Esophagus squamous epithelium (tissue), 5 donors: ENCODE measurements around the gene AGFG1. TPM values are rescaled to one million over a fixed set of nuclear protein-coding genes. Genes with fewer than 3 reads are reported as not detected.
A peak's percentile ranks its signal among the peaks of the same experiment; 100 is the strongest.

Source experiments
- DNase-seq: peaks from one replicate; lab custom pipeline; 2025; lab: John Stamatoyannopoulos, UW
- H3K27ac ChIP-seq, 4 donors: fragments of 200-600 bp; sonication (generic); one replicate each; pipeline ENCODE4 v1.5.1; 2016 to 2019; ENCODE audit warnings: mild to moderate bottlenecking in 1 of 4
- H3K27me3 ChIP-seq, 4 donors: fragments of 200-600 bp; sonication (generic); 1 replicate in 3 of 4; 2 replicates in 1 of 4; pipeline versions ENCODE4 v1.5.1 to v1.6.0; 2017 to 2021; ENCODE audit warnings: antibody characterized with exemption in 1 of 4
- H3K36me3 ChIP-seq, 3 donors: fragments of 200-600 bp; sonication (generic); one replicate each; pipeline ENCODE4 v1.5.1; 2016 to 2019
- H3K4me1 ChIP-seq, 3 donors: fragments of 200-600 bp; sonication (generic); one replicate each; pipeline ENCODE4 v1.5.1; 2017 to 2019
- H3K4me3 ChIP-seq, 4 donors: fragments of 200-600 bp; sonication (generic); 1 replicate in 3 of 4; 2 replicates in 1 of 4; pipeline ENCODE4 v1.5.1; 2016 to 2019; ENCODE audit warnings: mild to moderate bottlenecking in 2 of 4, moderate library complexity in 1 of 4
- H3K9me3 ChIP-seq, 3 donors: fragments of 200-600 bp; sonication (generic); one replicate each; pipeline ENCODE4 v1.5.1; 2016 to 2019
- CTCF ChIP-seq, 6 experiments: fragments of 450-650 bp in 4 of 6; fragments of 200-600 bp in 2 of 6; sonication (generic) in 2 of 6; IDR thresholded peaks; one replicate each; pipeline ENCODE4 v1.5.1; 2016 to 2019; ENCODE audit warnings: antibody characterized with exemption in 6 of 6, mild to moderate bottlenecking in 4 of 6, moderate library complexity in 4 of 6
- POLR2A ChIP-seq, 4 donors: fragments of 450-650 bp; IDR thresholded peaks; one replicate each; pipeline ENCODE4 v1.6.1; 2017; ENCODE audit warnings: antibody characterized with exemption in 4 of 4, mild to moderate bottlenecking in 4 of 4, moderate library complexity in 3 of 4
- WGBS, 2 donors: methylation state at CpG; one replicate each; pipeline ENCODE4 v1.1.5; 2018; 5-methylcytosine and 5-hydroxymethylcytosine counted together
- intact Hi-C: fragments of 100-400 bp; cut with DNase I; formaldehyde crosslinking; loops from one replicate; pipeline ENCODE4 v1.15.0; 2022
- total RNA-seq, 4 donors: library from RNA; depleted of rRNA; stranded (reverse); fragments of >200 nt; gene quantifications; one replicate each; pipeline ENCODE4 v1.1.0, GENCODE V29; 2016
- donor health status: DM: yes; HTN: yes; CAD: no.

The AGFG1 gene, protein sequence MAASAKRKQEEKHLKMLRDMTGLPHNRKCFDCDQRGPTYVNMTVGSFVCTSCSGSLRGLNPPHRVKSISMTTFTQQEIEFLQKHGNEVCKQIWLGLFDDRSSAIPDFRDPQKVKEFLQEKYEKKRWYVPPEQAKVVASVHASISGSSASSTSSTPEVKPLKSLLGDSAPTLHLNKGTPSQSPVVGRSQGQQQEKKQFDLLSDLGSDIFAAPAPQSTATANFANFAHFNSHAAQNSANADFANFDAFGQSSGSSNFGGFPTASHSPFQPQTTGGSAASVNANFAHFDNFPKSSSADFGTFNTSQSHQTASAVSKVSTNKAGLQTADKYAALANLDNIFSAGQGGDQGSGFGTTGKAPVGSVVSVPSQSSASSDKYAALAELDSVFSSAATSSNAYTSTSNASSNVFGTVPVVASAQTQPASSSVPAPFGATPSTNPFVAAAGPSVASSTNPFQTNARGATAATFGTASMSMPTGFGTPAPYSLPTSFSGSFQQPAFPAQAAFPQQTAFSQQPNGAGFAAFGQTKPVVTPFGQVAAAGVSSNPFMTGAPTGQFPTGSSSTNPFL
- 10 to 100 TPM; 31.3 to 78.4 (median 66.6) TPM for total RNA-seq

DNA sequence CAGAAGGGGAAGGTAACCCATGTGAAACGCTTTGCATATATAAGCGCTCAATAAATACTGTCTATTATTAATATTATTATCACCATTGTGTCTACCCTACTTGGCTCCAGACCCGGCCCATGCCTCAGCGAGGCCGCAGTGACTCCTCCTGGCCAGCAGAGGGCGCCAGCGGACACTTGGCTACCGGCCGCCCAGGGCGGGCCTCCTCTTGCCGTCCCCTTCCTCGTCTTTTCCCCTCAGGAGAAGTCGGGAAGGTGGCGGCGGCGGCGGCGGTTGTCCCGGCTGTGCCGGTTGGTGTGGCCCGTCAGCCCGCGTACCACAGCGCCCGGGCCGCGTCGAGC, at the start of gene AGFG1:
AGFG1 (plus strand) TSS at position 233 of the 341 bp plus-strand sequence. CDS start 266 bp downstream, outside the sequence.
- H3K27ac ChIP-seq: peak within 1 kb of the TSS; percentile 92 to 98 (median 96)
- peaks cover 3 to 48% (median 21%) of the 10 kb centered on the region in 3 donors for H3K4me1 ChIP-seq
- DNase-seq: peak; percentile 36
- no peaks in the 10 kb centered on the region for H3K27me3 ChIP-seq
- intact Hi-C loops: no loop called here
- peak within 1 kb of the TSS; percentile 71 to 97 (median 89) for H3K4me3 ChIP-seq
- 0 to 2% methylated on average over 13 to 20 of the region's 28 CpGs for WGBS, 2 donors
- H3K9me3 ChIP-seq: no peaks in the 10 kb centered on the region
- peak in 3 of 4 donors; percentile 45 to 80 (median 55) for TF ChIP-seq POLR2A (IDR thresholded peaks at IDR 0.05)
- peak; percentile 96 to 99 (median 98) for TF ChIP-seq CTCF (IDR thresholded peaks at IDR 0.05)
- H3K36me3 ChIP-seq: no peaks in the 10 kb centered on the region

GRCh38 chr2:227423656-227424499, 48.1 kb upstream of the AGFG1 start:
- Histone ChIP-seq H3K9me3 (no peaks in the 10 kb centered on the region), H3K27ac (no peak overlapping the region), H3K27me3 (no peaks in the 10 kb centered on the region), H3K36me3 (no peaks in the 10 kb centered on the region), H3K4me3 (no peak overlapping the region), H3K4me1 (no peaks in the 10 kb centered on the region)
- DNase-seq: no peak
- intact Hi-C loops: no loop called here
- 71 to 82% methylated on average over 10 of the region's 10 CpGs for WGBS, 2 donors
- TF ChIP-seq CTCF (IDR thresholded peaks at IDR 0.05) (no peak), POLR2A (IDR thresholded peaks at IDR 0.05) (no peak)

- Histone ChIP-seq H3K27ac (no peak overlapping the region), H3K36me3 (no peaks in the 10 kb centered on the region), H3K27me3 (no peaks in the 10 kb centered on the region), H3K4me1 (no peaks in the 10 kb centered on the region), H3K9me3 (peaks cover 0 to 16% (median 11%) of the 10 kb centered on the region in 3 donors), H3K4me3 (no peak overlapping the region)
- intact Hi-C loops: no loop called here
- DNase-seq: no peak
- TF ChIP-seq POLR2A (IDR thresholded peaks at IDR 0.05) (no peak), CTCF (IDR thresholded peaks at IDR 0.05) (no peak)
- WGBS, 2 donors: 79 to 89% methylated on average over 8 of the region's 8 CpGs
These were observed 43.1 kb upstream of the AGFG1 start for GRCh38 chr2:227428731-227429285.

GRCh38 chr2:227430639-227431038, 41.3 kb upstream of the AGFG1 start:
- Histone ChIP-seq H3K36me3 (no peaks in the 10 kb centered on the region), H3K27me3 (no peaks in the 10 kb centered on the region), H3K9me3 (peaks cover 0 to 16% (median 11%) of the 10 kb centered on the region in 3 donors), H3K4me1 (no peaks in the 10 kb centered on the region), H3K27ac (no peak overlapping the region), H3K4me3 (no peak overlapping the region)
- WGBS, 2 donors: 62 to 78% methylated on average over 3 of the region's 3 CpGs
- intact Hi-C loops: no loop called here
- no peak for DNase-seq
- TF ChIP-seq POLR2A (IDR thresholded peaks at IDR 0.05): no peak
- no peak for TF ChIP-seq CTCF (IDR thresholded peaks at IDR 0.05)
